Activated gamma-delta T cell (primary cell): Measurements from ENCODE around the gene SUDS3.
"Not testable (repeated sequence)": the region's sequence is repeated elsewhere in the genome, so short reads cannot be mapped to it uniquely, and the experiment has no call there.

Experiments
- DNase-seq: peaks from one replicate; lab custom pipeline; 2025; lab: John Stamatoyannopoulos, UW

Gene SUDS3

DNA sequence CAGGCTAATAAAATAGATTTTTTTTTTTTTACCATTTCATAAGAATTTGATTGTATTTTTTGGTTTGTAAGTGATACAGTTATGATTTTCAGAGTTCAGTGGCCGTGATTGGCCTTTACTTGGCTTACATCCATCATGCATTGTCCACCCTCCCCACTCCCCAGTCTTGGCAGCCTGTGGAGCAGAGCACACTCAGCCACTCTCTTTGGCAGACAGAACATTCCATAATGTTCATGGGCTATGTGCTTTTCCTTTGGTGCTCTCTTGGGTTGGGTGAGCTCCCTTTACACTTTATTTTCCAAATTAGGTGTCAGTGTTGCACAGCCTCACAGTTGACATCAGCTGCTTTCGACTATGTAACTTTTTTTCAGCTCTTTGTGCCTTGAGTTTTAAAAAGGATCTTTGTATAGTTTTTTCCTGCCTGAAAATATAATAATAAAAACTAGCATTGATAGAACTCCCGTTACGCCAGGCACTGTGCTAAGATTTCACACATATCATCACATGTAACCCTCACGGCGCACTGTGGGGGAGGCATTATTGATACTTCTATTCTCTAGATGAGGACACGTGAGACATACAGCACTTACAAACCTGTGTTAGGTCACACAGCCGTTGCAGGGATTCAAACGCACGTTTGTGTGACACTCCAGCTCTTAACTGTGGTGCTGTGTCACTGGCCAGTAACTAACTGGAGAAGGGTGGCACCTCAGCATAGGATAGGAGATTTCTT lies 21.5 kb downstream of the SUDS3 start:
- DNase-seq: no peak

DNA sequence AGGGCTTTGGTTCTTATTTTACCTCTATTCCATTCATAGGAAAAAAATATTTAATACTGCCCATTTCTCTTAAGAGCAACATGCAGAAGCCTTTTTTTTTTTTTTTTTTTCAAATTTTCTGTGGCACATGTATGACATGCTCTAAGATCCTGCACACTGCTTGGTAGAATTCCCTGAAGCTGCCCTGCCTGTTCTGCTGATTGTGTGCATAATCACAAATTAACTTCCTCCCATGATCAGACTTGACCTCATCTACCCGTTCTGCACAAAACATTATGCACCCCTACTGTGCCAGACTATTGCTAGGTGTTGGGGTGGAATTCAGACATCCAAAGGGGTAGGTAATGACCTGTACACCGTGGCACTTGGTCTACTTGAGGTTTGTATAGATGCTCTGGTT lies 22.2 kb downstream of the SUDS3 start:
- no peak for DNase-seq

DNA sequence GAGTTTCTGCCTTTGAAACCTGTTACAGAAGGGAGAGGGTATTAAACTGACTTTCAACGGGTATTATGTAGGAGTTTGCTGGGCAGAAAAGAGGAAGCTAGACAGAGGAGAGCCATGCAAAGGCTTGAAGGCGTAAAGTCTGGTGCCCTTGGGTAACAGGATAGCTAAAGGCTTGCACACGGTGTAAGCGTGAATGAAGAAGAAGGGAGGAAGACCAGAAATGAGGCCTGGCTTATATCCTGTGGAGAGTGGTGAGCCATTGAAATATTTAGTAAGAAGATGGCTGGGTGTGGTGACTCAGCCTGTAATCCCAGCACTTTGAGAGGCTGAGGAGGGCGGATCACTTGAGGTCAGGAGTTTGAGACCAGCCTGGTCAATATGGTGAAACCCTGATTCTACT lies 22.6 kb downstream of the SUDS3 start:
- no peak for DNase-seq

DNA sequence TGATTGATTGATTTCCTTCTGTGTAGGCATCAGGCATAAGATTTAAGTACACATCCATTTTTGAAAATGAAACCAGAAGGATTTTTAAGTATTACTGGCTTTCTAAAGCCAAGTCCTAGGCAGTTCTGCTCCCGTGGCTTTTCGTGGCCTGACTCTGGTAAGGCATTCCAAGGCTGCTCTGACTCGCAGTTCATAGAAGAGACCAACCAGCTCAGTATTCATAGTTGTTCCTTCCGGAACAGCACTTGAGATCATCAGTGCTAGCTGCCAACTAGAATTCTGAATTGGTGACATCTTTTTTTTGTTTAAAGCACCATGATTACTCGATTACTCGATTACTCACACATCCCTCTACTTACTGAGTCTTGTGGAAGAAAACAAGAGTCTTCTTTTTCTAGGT lies 25.9 kb downstream of the SUDS3 start:
- DNase-seq: no peak

DNA sequence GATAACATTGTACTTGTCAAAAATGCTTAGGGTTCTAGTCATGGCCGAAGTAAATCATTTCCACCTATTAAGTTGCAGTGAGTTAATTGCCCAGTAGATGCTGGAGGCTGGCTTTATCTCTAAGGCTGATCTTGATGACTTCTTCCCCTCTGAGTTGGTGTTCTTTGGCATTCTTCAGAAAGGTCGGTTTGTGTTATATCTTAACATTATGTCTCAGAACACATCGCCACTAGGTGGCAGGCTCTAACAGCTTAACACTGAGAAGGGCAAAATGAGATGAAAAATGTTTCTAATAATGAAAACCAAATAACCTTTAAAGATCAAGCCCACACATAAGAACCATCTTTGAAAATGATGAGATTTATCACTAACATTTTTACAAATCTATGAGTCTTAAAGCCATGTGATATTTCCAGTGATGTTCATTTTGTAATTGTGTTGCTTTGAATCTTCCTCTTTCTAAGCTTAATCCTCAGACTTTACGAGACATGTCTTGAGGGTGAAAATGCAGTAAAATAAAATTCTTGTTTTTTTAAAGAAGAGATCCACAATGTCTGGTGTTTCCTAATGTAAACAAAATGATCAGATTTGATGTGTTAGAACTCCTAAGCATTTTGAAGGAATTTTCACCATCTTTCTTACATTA lies 28.6 kb downstream of the SUDS3 start:
- no peak for DNase-seq

DNA sequence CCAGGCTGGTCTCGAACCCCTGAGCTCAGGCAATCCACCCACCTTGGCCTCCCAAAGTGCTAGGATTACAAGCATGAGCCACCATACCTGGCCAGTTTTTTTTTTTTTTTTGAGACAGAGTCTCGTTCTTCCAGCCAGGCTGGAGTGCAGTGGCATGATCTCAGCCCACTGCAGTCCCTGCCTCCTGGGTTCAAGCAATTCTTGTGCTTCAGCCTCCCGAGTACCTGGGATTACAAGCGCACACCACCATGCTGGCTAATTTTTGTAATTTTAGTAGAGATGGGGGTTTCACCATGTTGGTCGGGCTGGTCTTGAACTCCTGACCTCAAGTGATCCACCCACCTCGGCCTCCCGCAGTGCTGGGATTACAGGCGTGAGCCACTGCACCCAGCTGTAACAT lies 31.9 kb downstream of the SUDS3 start:
- not testable (repeated sequence) for DNase-seq

DNA sequence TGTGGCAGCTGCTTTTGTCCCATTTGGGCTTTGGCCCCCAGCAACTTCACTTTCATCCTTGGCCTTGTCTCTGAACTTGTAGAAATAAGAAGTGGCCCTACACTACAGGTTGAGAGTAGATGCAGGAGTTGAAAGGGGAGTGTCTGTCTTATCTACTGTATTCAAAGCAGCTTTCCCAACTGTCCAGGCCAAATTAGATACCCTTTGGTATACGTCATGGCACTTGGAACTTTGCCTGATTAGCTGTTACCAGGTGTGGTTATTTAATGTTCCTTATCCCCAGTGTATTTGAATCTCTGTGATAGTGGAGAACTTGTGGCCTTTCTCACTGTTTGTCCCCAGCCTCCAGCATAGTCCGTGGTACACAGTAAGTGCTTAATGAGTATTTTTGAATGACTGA lies 33.5 kb downstream of the SUDS3 start:
- DNase-seq: no peak

DNA sequence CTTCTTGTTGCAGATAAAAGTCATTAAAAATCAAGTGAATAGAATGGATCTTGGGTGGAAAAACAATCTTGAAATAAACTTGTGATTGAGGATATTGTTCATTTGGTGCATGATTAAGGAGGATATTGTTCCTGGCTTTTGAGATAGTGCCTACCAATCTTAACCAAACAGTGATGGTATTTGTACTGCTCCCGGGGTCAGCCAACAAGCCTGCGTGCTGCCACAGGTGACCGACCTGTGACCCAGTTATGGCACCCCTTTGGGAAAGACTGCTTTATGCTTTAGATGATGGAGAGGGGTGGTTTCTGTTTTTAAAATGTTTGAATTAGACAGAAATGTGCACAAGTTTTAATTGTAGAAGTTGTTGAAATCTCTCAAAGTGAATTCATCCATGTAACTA lies 41.6 kb downstream of the SUDS3 start:
- no peak for DNase-seq

DNA sequence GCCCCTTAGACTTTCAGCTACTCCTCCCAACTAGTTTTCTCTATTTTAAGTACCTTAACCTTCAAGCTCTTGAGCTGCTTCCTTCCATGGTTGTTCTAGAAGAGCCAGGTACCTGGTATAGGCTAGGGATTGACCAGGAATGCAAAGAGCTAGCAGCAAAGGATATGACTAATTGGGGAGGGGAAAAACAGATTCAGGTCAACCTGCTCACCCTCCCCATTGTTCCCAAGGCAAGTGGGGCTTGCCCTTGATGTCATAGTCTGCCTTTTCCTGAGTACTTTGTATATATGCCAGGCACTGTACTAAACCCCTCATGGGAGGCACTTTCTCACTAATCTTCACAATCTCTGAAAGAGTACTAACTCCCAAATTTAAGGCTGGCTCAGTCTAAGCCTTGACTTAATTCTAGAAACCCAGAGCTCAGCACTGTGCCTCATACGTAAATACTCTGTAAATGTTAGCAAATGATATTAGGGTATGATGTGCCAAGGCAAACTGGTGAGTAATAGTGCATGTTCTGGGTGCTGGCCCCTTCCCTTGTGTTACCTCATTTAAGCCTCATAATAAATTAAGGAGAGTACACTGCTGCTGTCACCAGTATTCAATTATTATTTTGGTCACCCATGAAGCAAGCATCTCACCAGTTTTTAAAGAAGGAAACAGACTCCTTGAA lies 42.2 kb downstream of the SUDS3 start:
- DNase-seq: no peak

DNA sequence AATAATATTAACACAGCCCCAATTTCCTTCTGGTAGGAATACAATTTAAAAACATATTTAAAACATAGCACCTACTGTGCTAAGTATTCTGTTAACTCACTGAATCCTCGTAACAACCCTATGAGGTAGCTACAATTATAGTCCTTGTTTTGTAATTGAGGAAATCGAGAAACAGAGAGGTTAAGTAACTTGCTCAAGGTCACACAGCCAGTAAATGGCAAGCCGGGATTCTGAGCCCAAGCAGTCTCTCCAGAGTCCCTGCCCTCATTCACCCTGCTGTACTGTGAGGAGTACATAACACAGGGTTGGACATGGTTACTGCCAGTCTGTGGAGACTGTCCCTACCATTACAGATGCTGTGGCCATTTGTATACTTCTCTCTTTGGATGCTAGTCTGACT lies 44.3 kb downstream of the SUDS3 start:
- no peak for DNase-seq

DNA sequence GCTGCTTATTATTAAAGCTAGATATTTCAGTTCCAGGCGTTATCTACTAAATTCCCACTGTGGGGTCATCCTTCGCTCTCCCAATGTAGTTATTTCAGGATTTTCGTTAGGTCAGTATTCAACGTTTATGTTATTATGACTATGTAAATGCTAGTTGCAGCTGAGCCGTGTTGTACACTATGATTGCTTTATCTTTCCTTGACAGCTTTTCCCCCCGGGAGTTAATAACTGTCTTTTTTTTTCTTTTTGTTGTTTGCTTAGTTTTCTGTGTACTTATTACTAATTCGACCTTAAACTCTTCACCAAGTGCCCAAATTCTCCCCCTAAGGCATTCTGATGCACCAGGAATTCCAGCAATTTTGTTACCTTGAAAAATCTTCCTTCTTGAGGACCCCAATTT lies 48.5 kb downstream of the SUDS3 start:
- DNase-seq: no peak

DNA sequence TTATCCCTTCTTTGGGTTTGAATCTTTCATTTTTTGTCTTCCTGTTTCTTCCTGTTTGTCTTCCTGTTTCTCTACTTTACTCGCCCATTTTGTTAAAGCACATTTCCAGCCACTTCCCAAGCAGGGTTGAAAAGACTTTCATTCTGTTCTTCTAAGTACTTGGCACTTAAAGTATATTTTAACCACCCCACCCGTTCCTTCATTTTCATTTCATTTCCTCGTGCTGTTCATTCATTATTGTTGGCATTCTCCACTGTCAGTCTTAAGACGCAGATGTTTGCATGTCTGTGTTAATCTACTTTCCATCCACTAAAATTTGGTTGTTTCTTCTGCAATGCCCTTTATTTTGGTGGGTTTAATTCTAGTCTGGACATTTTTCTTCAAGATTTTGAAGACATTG lies 49.0 kb downstream of the SUDS3 start:
- no peak for DNase-seq

DNA sequence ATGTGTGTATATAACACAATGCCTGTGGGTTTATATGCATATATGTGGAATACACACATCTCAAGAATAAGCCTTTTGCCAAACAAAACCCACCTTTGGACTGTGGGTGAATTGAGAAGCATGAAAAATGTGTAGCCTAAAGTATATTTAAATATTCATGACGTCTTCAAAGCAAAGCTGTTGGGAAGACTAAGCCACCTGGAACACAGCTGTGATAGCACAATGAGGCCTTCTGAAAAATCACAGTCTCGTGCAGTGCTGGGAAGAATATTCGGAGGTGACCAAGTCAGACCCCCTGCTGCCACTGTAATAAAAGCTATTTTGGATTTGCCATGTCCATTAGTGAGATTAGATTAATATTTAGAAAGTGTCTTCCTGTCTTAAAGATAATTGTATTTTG lies 51.5 kb downstream of the SUDS3 start:
- DNase-seq: no peak

DNA sequence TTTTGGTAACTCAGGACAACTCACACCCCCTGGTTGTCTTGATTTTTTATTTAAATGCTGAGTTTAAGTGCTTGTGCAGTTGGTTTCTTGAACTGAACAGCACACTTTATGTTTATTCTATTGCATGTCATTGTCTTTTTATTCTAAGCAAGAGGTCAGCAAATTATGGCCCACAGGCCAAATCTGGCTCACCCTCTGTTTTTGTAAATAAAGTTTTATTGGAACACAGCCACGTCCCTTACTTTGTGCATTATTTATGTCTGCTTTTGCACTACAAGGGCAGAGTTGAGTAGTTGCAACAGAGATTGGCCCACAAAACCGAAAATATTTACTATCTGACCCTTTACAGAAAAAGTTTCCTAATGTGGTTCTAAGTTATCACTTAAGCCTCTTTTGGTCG lies 52.3 kb downstream of the SUDS3 start:
- no peak for DNase-seq

DNA sequence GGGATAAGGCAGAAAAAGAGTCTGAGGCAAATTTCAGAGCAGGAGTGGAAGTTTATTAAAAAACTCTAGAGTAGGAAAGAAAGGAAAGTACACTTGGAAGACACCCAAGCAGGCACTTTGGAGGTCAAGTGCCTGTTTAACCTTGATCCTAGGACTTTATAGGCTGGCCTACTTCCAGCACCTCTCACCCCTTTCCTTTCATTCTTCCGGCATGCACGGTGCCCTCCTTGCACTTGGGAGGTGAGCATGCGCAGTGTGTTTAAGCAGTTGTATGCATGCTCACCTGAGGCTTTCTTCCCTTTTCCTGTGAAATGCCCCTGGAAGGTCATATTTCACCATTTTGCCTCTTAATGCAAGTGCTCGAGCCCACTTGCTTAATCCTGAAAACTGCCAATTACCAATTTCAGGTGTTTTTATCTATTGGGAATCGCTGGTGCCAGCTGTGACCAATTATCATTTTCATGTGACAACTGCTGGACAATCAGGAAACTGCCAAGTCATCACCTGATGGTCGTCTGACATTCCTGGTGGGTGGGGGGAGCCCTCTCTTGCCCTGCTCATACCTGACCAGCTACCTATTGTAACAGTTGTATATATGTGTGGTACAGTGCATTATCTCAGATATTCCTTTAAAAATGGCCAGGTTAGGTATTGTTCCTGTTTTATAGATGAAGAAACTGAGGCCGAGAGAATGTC lies 53.5 kb downstream of the SUDS3 start:
- no peak for DNase-seq

DNA sequence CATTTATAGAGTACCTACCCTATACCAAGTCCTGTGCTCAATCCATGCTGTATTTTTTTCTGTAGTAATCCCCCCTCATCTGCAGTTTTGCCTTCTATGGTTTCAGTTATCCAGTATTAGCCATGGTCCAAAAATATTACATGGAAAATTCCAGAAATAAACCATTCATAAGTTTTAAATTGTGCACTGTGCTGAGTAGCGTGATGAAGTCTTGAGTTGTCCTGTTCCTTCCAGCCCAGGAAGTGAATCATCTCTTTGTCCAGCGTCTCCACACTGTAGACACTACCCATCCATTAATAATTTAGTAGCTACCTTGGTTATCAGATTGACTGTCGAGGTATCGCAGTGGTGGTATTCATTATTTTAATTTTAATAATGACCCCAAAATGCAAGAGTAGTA lies 54.2 kb downstream of the SUDS3 start:
- DNase-seq: no peak

DNA sequence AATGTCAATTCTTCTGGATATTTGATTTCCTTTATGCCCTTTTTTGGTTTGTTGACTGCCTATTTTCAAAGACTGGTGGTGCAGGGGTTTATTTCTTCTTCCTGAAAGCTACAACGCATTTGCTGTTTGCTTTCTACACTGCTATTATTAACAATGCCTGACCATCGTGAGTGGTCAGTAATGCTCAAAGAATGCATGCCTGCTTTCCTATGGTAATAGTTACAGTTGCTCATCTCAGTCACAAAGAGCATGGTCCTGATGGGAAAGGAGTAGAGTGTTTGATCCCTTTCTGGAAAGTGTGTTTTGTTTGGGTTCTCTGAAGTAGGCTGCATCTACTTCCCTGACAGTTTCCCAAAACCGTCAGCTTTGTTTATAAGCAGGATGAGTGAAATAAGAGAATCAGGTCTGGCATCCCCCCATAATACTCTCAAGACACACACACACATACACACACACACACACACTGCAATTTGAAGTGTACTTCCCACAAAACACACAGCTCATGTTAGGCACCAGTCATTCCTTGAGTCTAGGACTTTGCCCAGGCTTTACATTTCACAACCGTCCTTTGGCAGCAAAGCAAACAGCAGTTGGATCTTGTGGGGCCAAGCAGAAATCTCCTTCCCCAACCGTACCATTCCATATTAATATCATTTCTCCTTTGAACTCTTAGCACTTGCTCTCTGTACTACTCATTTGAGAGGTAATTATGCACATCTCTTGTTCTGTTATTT lies 56.6 kb downstream of the SUDS3 start:
- DNase-seq: no peak

DNA sequence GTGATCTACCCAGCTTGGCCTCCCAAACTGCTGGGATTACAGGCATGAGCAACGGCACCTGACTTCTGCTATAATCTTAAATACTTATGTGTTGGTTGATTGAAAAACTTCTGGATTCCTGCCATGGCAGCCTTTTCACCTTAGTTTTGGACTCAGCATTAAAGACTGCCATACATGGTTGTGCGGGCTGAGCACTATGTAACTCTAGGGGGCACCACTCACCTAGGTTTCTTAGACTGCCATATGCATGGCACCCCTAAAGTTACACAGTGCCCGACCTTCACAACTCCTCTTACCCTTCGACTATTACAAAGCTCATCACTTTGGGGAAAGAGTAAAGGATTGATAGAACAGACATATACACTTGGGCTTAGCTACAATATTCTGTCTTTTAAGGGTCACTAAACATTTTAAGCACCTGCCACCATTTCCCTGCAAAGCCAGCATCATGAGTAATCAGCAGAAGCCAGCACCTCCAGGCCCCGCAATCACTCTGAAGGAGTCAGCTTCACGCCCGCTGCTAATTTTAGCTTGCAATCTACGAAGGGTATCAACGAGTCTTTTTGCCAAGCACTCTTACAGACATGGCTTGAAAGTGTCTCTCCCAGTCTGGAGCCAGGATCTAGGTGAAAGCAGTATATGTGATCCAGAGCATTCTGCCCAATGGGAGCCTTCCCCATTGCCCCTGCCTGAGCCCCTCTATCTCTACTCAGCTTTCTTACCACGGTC lies 59.8 kb downstream of the SUDS3 start:
- no peak for DNase-seq

DNA sequence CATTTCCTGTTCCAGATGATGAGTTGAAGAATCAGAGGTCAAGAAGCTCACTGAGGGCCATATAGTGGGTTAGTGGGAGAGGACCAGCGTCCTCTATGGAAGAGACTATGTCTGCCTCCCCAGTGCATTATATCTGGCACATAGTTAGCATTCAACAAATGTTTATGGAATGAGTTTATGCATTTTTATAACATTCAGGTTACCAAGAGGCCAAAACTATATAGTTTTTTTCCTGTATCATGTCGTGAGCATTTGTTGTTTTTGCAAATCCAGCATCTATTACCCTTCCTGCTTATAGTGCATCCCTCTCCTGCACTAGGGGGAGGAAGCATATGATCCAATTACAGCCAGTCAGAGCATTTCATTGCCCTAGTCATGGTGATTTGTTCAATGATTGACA lies 60.6 kb downstream of the SUDS3 start:
- no peak for DNase-seq

DNA sequence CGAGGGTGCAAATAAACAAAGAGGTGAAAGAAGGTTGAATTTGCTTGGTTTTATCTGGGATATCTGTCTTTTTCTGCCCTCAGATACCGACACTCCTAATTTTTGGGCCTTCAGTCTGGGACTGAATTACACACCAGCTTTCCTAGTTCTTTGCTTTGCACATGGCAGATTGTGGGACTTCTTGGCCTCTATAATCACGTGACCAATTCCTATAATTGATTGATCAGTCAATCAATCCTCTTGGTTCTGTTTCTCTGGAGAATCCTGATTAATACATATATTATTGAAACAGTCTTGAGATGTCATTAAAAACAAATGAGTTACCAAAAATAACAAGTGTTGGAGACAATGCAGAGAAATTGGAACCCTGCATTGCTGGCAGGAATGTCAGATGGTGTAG lies 62.7 kb downstream of the SUDS3 start:
- no peak for DNase-seq

DNA sequence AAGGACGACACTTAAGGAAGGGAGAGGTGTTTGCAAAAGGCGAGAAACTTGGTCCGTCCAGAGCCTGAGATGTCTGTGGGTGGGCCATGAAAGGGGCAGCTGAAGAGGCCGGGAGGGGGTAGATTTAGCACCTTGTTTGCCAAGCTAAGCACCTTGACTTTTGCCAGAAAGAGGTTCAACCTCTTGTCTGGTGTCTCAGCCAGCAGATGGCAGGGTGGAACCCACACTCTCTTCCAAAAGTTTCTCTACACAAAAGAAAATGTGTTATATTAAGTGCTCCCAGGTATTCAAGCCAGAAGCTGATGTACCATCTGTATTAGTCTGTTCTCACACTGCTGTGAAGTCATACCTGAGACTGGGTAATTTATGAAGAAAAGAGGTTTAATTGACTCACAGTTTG lies 69.9 kb downstream of the SUDS3 start:
- no peak for DNase-seq
